RWPE2 (cell line): ENCODE measurements around the gene DGKI.

Source experiments
- ATAC-seq: fragments of 200-7000 bp; cut with Tn5 transposase; 3 replicates; pipeline ENCODE4 v1.9.1; 2021; ENCODE audit warnings: low read depth
- DNase-seq: peaks from one replicate; pipeline ENCODE4 v3.0.0-alpha.2; 2020; ENCODE audit warnings: low spot score
- H3K27ac ChIP-seq: fragments of 450-650 bp; 2 replicates; pipeline ENCODE4 v1.5.1; 2017; ENCODE audit warnings: mild to moderate bottlenecking; ENCODE audit not compliant: poor library complexity, severe bottlenecking
- H3K27me3 ChIP-seq: fragments of 250-450 bp; sonication (Bioruptor Pico); 2 replicates; pipeline ENCODE4 v1.5.1; 2021; ENCODE audit warnings: mild to moderate bottlenecking, moderate library complexity; ENCODE audit not compliant: insufficient read depth, poor library complexity, severe bottlenecking
- H3K36me3 ChIP-seq: fragments of 250-450 bp; sonication (Bioruptor Pico); 2 replicates; pipeline ENCODE4 v1.5.1; 2020; ENCODE audit warnings: low read depth, mild to moderate bottlenecking, moderate library complexity
- H3K4me1 ChIP-seq: fragments of 250-450 bp; sonication (Bioruptor Pico); 2 replicates; pipeline ENCODE4 v1.5.1; 2021; ENCODE audit warnings: mild to moderate bottlenecking, moderate library complexity; ENCODE audit not compliant: insufficient read depth, poor library complexity, severe bottlenecking
- H3K4me3 ChIP-seq: fragments of 250-450 bp; sonication (Bioruptor Pico); 2 replicates; pipeline ENCODE4 v1.5.1; 2021; ENCODE audit warnings: mild to moderate bottlenecking, moderate library complexity; ENCODE audit not compliant: severe bottlenecking
- H3K9me3 ChIP-seq: fragments of 250-450 bp; sonication (Bioruptor Pico); 2 replicates; pipeline ENCODE4 v1.5.1; 2021; ENCODE audit warnings: mild to moderate bottlenecking, moderate library complexity; ENCODE audit not compliant: severe bottlenecking
- CTCF ChIP-seq: fragments of 450-650 bp; IDR thresholded peaks from one replicate; pipeline ENCODE4 v1.5.1; 2017; ENCODE audit warnings: mild to moderate bottlenecking, moderate library complexity; ENCODE audit not compliant: poor library complexity, severe bottlenecking

Gene DGKI

GRCh38 chr7:137583172-137583571 is 263.6 kb downstream of the DGKI start:
- Histone ChIP-seq H3K4me1 (peaks cover 16% of the 10 kb centered on the region), H3K27ac (no peak overlapping the region), H3K36me3 (no peaks in the 10 kb centered on the region), H3K27me3 (no peaks in the 10 kb centered on the region), H3K4me3 (no peak overlapping the region), H3K9me3 (no peaks in the 10 kb centered on the region)
- TF ChIP-seq CTCF = no peak
- ATAC-seq = no peak
- no peak for DNase-seq

DNA sequence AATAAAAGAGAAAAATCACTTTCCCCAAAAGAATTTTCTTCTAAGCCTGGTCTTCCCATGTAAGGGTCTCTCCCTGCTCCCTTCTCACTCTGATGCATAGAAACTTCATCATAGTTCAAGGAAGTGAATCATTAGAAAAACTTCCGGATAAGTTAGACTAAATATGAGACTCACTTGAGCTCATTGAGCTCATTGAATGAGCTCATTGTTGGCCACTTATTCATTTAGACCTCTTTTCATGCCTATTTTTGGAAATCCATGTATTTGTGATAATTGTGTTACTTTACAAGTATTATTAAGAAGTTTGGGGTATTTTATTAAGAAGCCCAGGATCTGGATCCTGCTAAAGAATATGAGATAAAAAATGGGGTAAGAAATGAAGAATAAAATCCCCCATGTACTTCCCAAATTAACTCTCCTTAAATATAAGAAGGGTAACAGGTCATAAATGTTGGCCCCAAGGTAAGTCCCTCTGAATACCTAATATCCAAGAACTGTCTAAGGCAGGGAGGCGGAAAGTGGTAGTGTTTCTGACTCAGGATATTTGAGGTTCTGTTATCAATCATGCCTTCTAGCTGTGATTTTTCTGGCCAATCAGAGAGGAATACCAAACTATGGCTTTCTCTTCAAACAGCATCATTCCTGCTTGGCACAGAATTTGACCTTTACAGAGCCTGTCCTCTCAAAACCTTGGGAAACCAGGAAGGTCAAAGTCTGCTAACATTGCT is 266.7 kb downstream of the DGKI start:
- Histone ChIP-seq H3K36me3 (no peaks in the 10 kb centered on the region), H3K27me3 (no peaks in the 10 kb centered on the region), H3K9me3 (no peaks in the 10 kb centered on the region), H3K4me1 (peaks cover 24% of the 10 kb centered on the region), H3K4me3 (no peak overlapping the region), H3K27ac (peak overlapping the region; percentile 84)
- DNase-seq (no peak), ATAC-seq (peak; percentile 97)
- TF ChIP-seq CTCF = no peak

DNA sequence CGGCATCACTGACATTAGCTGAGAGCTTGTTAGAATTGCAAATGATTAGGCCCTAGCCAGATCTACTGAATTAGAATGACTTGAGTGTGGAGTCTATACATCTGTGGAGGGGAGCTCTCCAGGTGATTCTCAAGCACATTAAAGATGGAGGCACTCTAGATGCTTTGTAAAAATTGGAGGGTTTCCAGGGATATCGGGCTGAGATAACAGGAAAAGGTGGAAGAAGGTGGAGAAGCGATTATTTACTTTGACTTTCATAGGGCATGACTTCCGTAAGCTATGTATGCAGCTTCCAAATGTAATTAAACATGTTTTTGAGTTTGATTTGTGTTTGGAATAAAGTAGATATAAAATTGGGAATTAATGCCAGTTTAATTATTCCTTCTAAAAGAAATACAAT is 268.2 kb downstream of the DGKI start:
- no peaks in the 10 kb centered on the region for H3K27me3 ChIP-seq
- TF ChIP-seq CTCF = no peak
- DNase-seq (no peak), ATAC-seq (no peak)
- no peaks in the 10 kb centered on the region for H3K36me3 ChIP-seq
- H3K27ac ChIP-seq = no peak overlapping the region
- peaks cover 24% of the 10 kb centered on the region for H3K4me1 ChIP-seq
- H3K9me3 ChIP-seq = no peaks in the 10 kb centered on the region
- no peak overlapping the region for H3K4me3 ChIP-seq

DNA sequence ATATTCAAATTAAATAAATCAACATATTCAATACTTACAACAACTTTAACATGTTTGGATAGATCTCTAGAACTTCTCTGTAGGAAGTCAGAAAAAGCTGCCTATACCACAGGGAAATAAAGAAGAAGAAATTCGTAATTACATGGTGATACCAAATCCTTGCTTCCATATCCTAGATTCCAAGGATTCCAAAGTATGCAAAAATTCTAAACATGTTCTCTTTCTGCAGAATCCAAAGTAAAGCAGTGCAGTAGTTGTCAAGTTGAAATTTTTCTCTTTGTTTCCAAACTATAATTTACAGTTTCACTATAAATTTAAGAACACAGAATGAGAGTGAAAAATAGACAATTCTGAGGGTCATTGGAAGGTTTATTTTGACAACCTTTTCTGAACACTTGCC is 269.6 kb downstream of the DGKI start:
- no peaks in the 10 kb centered on the region for H3K9me3 ChIP-seq
- DNase-seq = no peak
- no peak for TF ChIP-seq CTCF
- peaks cover 24% of the 10 kb centered on the region for H3K4me1 ChIP-seq
- no peaks in the 10 kb centered on the region for H3K36me3 ChIP-seq
- peak overlapping the region; percentile 45 for H3K27ac ChIP-seq
- no peaks in the 10 kb centered on the region for H3K27me3 ChIP-seq
- H3K4me3 ChIP-seq = no peak overlapping the region
- no peak for ATAC-seq

- H3K4me1 ChIP-seq = peaks cover 24% of the 10 kb centered on the region
- ATAC-seq = peak; percentile 76
- no peak overlapping the region for H3K4me3 ChIP-seq
- peak overlapping the region; percentile 45 for H3K27ac ChIP-seq
- no peak for TF ChIP-seq CTCF
- H3K36me3 ChIP-seq = no peaks in the 10 kb centered on the region
- no peaks in the 10 kb centered on the region for H3K9me3 ChIP-seq
- DNase-seq = no peak
- H3K27me3 ChIP-seq = no peaks in the 10 kb centered on the region
Observed at GRCh38 chr7:137576481-137576880, 270.3 kb downstream of the DGKI start.
